A673 (cell line): Measurements from ENCODE around the gene JPH2. TPM values are rescaled to one million over a fixed set of nuclear protein-coding genes. Genes with fewer than 3 reads are reported as not detected.

Source experiments
- BruUV-seq: library from RNA; stranded (reverse); fragments of 400-500 nt; replicated peaks from 2 replicates; lab custom pipeline; 2021; lab: Mats Ljungman, UMichigan
- CTCF ChIA-PET: fragments of 300-600 bp; sonication (Branson Sonifier 250); formaldehyde crosslinking; loops from one replicate; lab custom pipeline; 2022; ENCODE audit warnings: antibody characterized with exemption; lab: Charles Lee
- POLR2A ChIA-PET: fragments of 300-600 bp; sonication (Branson Sonifier 250); formaldehyde crosslinking; loops from one replicate; lab custom pipeline; 2022; ENCODE audit warnings: antibody characterized with exemption; ENCODE audit not compliant: low non-redundant PET; lab: Charles Lee
- DNase-seq: peaks from one replicate; pipeline ENCODE4 v3.0.0-alpha.2; 2015; ENCODE audit warnings: low spot score
- H3K27ac ChIP-seq: fragments of 200-600 bp; sonication (generic); 2 replicates; pipeline ENCODE4 v1.5.1; 2016; ENCODE audit warnings: mixed run types, low read depth, mild to moderate bottlenecking, mixed read lengths, antibody characterized with exemption, low read length; ENCODE audit not compliant: poor library complexity, severe bottlenecking
- H3K27me3 ChIP-seq: fragments of 200-600 bp; sonication (generic); replicated peaks from 2 replicates; pipeline ENCODE4 v1.6.1; 2017; ENCODE audit warnings: mixed run types, low read depth, mild to moderate bottlenecking, mixed read lengths, antibody characterized with exemption, low read length; ENCODE audit not compliant: insufficient read depth, poor library complexity
- H3K36me3 ChIP-seq: fragments of 200-600 bp; sonication (generic); 2 replicates; pipeline ENCODE4 v1.6.1; 2016; ENCODE audit warnings: mixed run types, mild to moderate bottlenecking, mixed read lengths, antibody characterized with exemption, low read length; ENCODE audit not compliant: insufficient read depth, poor library complexity, severe bottlenecking
- H3K4me1 ChIP-seq: fragments of 200-600 bp; sonication (generic); 2 replicates; pipeline ENCODE4 v1.6.1; 2017; ENCODE audit warnings: mixed run types, mild to moderate bottlenecking, mixed read lengths, antibody characterized with exemption, low read length; ENCODE audit not compliant: insufficient read depth, poor library complexity, severe bottlenecking
- H3K4me3 ChIP-seq: fragments of 200-600 bp; sonication (generic); 2 replicates; pipeline ENCODE4 v1.5.1; 2016; ENCODE audit warnings: low read depth, mixed run types, mild to moderate bottlenecking, mixed read lengths, low read length; ENCODE audit not compliant: poor library complexity, severe bottlenecking
- H3K9me3 ChIP-seq: fragments of 200-600 bp; sonication (generic); 2 replicates; pipeline ENCODE4 v1.6.1; 2016; ENCODE audit warnings: mixed run types, low read depth, mild to moderate bottlenecking, mixed read lengths, antibody characterized with exemption, low read length; ENCODE audit not compliant: poor library complexity, severe bottlenecking
- CTCF ChIP-seq: fragments of 300-800, 200-600 bp; sonication (generic); conservative IDR thresholded peaks from 2 replicates; pipeline ENCODE4 v1.5.1; 2017; ENCODE audit warnings: low read depth, mild to moderate bottlenecking, antibody characterized with exemption, low read length, moderate library complexity, mixed read lengths
- EZH2 ChIP-seq: fragments of 200-600 bp; sonication (generic); IDR thresholded peaks from 2 replicates; pipeline ENCODE4 v1.6.1; 2017; ENCODE audit warnings: borderline replicate concordance, low read depth, mild to moderate bottlenecking, mixed read lengths, antibody characterized with exemption, low read length; ENCODE audit not compliant: poor library complexity, severe bottlenecking
- intact Hi-C: fragments of 100-400 bp; cut with micrococcal nuclease; formaldehyde crosslinking; loops from one replicate; pipeline ENCODE4 v1.10.0; 2022; ENCODE audit not compliant: unreplicated experiment
- total RNA-seq: library from RNA; stranded (reverse); gene quantifications from 2 replicates; pipeline ENCODE4 v1.2.3, GENCODE V29; 2021

JPH2 gene
- total RNA-seq, 1 experiment from 2014 or later: 1.1 TPM

GRCh38 chr20:44123251-44123650 lies 63.7 kb downstream of the JPH2 start:
- H3K4me3 ChIP-seq: no peak overlapping the region
- no peak for DNase-seq
- H3K9me3 ChIP-seq: no peaks in the 10 kb centered on the region
- H3K27ac ChIP-seq: no peak overlapping the region
- no peak for TF ChIP-seq CTCF
- no peak for TF ChIP-seq EZH2
- ChIA-PET CTCF (interaction anchor here (0.9 kb wide), 1 partner anchor 67 kb away, joined by 3 read pairs; no protein-coding TSS in a partner anchor), POLR2A (no interaction called here)
- BruUV-seq: no TSS peak
- no peaks in the 10 kb centered on the region for H3K27me3 ChIP-seq
- intact Hi-C loops: no loop called here
- no peaks in the 10 kb centered on the region for H3K4me1 ChIP-seq
- no peaks in the 10 kb centered on the region for H3K36me3 ChIP-seq

- no peak for TF ChIP-seq EZH2
- no peak for TF ChIP-seq CTCF
- no peaks in the 10 kb centered on the region for H3K27me3 ChIP-seq
- no peak overlapping the region for H3K27ac ChIP-seq
- H3K36me3 ChIP-seq: no peaks in the 10 kb centered on the region
- H3K9me3 ChIP-seq: no peaks in the 10 kb centered on the region
- no peak for DNase-seq
- no peak overlapping the region for H3K4me3 ChIP-seq
- no peaks in the 10 kb centered on the region for H3K4me1 ChIP-seq
- BruUV-seq: no TSS peak
- CTCF ChIA-PET: no interaction called here
- intact Hi-C loops: no loop called here
- POLR2A ChIA-PET: no interaction called here
Measured at GRCh38 chr20:44120676-44121425, 66.1 kb downstream of the JPH2 start.

GRCh38 chr20:44118185-44119033 lies 68.6 kb downstream of the JPH2 start:
- H3K36me3 ChIP-seq: no peaks in the 10 kb centered on the region
- H3K4me3 ChIP-seq: no peak overlapping the region
- no peak for TF ChIP-seq EZH2
- TF ChIP-seq CTCF: no peak
- H3K4me1 ChIP-seq: no peaks in the 10 kb centered on the region
- H3K27ac ChIP-seq: no peak overlapping the region
- no peaks in the 10 kb centered on the region for H3K9me3 ChIP-seq
- no peaks in the 10 kb centered on the region for H3K27me3 ChIP-seq
- intact Hi-C loops: loop anchor here (5.0 to 10.0 kb wide), 3 partner anchors 194 to 346 kb away; partner anchors contain the start of gene FITM2
- no TSS peak for BruUV-seq
- ChIA-PET POLR2A (no interaction called here), CTCF (interaction anchor here (1.6 to 2.8 kb wide), 3 partner anchors 71 to 193 kb away, joined by 4 to 86 read pairs (median 11); partner anchors contain the start of genes FITM2 and JPH2)
- DNase-seq: no peak
